HG03060 (cell line): ENCODE data around the gene RBM14.
"Not testable (repeated sequence)": the region's sequence is repeated elsewhere in the genome, so short reads cannot be mapped to it uniquely, and the experiment has no call there.

Experiments
- ATAC-seq: cut with Tn5 transposase; IDR thresholded peaks from one replicate; pipeline ENCODE4 v1.9.1; 2021; ENCODE audit warnings: low read depth, moderate number of reproducible peaks; ENCODE audit not compliant: unreplicated experiment

The RBM14 gene

DNA sequence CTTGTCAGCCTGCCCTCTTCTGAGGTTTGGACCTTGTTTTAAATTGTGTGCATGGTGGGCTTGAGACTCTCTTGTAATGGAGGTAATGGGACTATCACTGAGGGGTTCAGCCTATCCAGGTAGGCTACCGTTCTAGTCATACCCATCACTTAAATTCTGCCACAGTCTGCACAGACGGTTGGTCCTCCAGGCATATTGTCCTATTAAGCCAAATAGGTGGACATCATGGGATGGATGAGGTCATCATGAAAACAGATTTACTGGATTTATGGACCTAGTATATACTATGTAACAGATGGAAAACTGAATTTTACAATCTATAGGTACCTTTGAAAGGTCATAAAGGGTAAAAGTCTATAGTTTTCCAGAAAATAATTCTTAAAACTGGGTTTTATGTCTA, 12.9 kb downstream of the RBM14 start:
- no peak for ATAC-seq

DNA sequence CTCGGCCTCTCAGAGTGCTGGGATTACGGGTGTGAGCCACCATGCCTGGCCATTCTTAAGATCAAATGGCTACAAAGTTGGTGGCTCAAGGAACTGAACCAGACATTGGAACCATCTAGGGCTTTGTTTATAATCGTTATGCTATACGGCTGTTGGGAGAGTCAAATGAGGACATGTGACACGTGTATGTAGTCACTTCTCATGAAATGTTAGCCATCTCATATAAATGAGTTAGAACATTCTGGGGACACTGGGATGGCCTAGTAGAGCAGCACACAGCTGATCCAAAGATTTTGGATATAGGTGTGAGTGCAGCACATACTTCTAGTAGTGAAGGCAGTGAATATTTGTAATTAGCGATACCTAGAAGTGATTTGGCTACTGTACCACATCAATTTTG, 15.5 kb downstream of the RBM14 start:
- no peak for ATAC-seq

DNA sequence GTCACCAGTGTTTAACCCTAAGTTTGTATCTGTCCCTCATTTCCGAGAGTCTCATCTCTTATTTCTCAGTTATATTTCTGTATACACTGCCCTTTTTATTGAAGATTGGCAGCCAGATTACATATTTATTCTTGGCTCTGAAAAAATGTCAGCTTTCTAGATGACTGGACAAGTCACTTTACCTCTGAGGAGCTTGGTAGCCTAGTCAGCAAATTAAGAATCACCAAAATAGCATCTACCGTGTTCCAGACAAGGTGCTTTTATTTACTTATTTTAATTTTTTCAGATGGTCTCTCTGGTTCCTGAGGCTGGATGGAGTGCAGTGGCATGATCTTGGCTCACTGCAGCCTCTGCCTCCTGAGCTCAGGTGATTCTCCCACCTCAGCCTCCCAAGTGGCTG, 16.5 kb downstream of the RBM14 start:
- no peak for ATAC-seq

DNA sequence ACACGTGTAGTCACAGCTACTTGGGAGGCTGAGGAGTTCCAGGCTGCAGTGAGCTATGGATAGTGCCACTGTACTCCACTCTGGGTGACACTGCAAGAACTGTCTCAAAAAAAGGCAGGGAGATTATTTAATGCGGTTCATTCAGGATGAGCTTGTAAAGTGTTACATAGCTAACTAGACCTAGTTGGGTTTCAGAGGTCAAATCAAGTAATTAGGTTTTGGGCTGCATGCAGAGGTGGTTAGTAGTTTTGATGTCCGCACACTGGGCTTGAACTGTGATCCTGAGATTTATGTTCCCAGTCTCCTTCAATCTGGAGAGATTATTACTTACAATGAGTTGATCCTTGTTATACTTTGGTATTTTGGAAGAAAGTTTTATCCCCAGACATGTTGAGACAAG, 20.0 kb downstream of the RBM14 start:
- no peak for ATAC-seq

DNA sequence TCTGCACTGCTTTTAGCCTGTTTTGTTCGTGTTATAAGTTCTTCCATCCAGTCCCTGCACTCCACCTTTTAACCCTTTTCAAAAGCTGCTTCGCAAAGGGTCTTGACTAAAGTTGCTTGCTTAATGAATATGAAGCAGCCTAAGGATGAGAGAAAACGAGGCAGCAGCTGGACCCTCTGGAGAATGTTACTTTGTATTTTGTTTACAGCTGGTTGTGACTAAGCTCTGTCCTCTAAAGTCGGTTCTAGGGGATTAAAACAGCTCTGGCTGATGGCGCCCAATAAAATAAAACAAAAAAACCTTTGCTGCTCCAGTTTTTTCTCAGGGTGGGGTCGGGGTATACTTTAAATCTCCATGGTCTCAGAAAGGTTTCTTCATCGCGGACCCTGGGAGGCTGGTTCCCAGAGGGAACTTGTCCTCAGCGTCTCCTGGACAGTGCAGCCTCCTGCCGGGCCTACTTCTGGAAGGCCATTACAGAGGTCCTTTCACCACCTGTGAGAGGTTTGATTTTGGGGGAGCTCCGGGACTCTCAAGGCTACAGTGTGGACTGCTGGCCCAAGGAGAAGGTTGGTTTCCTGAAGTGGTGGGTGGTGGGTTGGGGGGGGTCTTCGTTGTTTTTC, 21.2 kb downstream of the RBM14 start:
- no peak for ATAC-seq

DNA sequence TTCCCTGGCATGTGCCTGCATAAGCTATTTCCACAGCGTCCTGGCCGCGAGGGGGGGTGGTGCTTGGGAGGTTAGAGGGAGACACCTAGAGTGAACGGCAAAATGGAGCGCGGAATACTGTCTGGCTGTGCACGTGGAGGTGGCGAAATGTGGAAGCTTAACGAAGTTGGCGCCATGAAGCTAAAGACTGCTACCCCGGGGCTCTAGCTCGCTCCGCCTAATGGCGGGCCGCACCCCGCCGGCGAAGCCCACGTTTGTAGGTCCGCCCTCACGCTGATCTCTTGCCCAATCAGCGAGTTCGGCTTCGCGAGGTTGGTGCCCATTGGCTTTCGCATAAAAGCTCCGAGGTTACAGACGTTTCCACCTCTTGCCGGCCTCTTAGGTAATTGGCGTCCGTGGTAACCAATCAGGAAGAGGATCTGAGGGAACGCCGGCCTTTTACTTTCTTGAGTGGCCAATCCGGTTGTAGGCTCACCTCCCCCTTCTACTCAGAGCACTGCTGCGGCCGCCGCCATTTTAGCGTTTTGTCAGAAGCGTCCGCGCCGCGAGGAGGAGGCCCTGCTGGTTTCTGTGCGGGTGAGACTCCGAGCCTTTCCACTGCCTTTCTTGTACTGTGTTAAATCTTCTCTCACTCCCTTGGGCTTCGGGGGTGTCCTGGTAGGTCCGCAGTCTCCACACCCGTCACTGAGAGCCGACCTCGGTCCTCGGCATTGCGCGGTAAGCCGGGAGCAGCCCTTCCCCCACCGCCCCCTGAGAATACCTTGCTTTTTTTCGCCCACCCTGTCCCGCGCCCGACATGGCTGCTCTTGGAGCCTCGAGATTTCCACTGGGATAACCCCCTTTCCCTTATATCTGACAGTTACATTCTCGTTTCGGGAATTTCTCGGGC, 22.0 kb downstream of the RBM14 start, which contains the start of gene RBM4:
Gene RBM4 (plus strand): TSS at position 527 of the 889 bp plus-strand sequence. CDS start 1,009 bp downstream, outside the sequence.
- ATAC-seq: peak; percentile 89

DNA sequence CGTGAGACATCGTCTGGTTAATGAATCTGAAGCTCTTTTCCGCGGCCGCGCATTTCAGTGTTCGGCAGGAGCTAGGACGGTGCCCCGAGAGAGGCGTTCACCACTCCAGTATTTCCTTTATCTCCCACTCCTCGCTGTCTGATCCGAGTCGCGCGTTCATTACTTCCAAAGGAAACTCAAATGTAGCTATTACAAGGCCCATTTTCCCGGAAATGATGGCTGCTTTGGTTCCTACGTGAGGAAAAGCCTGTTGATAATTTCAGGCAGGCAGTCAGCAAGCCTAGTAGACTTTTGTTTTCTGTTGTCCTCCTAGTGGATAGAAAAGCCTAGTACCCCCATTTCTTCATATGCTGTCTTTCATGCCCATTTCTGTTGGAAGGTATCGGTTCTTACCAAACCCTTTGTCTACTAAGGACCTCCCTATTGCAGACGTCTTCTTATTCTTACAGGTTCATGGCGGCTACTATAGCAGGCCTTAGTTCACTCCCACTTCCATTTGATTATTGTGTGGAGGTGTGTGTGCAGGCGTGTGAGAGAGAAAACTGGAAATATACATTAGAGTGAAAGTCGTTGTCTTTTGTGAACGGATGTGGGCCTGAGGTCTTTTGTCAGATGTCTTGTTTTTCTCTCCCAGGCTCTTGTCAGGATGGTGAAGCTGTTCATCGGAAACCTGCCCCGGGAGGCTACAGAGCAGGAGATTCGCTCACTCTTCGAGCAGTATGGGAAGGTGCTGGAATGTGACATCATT, 22.8 kb downstream of the RBM14 start:
- ATAC-seq: no peak

DNA sequence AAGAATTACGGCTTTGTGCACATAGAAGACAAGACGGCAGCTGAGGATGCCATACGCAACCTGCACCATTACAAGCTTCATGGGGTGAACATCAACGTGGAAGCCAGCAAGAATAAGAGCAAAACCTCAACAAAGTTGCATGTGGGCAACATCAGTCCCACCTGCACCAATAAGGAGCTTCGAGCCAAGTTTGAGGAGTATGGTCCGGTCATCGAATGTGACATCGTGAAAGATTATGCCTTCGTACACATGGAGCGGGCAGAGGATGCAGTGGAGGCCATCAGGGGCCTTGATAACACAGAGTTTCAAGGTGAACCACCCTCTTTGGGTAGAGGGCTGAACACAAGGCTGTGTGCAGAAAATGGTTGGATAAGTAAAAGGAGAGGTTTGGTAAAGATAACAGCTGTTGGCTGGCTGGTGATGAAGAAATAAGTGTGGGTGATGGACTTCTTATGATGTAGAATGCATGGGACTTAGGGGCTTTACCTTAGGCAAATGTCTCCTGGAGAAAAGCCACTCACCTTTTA, 23.4 kb downstream of the RBM14 start:
- not testable (repeated sequence) for ATAC-seq

DNA sequence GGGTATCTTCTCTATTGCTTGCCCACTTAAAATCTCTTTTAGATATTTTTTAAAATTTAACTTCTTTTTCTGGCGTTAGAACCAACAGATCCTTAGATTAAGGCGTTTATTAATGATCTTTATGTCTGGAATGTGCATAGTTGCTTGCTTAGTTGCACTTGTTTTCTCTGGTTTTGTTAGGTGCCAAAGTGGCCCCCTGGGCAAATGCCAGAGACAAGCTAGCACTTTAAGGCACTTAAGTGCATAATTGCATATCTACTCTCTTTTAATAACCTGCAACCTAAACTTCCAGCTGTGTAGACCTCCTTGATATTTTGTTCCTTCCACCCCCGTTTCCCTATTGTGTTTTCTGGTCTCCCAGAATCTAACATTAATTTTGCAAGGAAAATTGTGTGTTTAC, 25.4 kb downstream of the RBM14 start:
- no peak for ATAC-seq

DNA sequence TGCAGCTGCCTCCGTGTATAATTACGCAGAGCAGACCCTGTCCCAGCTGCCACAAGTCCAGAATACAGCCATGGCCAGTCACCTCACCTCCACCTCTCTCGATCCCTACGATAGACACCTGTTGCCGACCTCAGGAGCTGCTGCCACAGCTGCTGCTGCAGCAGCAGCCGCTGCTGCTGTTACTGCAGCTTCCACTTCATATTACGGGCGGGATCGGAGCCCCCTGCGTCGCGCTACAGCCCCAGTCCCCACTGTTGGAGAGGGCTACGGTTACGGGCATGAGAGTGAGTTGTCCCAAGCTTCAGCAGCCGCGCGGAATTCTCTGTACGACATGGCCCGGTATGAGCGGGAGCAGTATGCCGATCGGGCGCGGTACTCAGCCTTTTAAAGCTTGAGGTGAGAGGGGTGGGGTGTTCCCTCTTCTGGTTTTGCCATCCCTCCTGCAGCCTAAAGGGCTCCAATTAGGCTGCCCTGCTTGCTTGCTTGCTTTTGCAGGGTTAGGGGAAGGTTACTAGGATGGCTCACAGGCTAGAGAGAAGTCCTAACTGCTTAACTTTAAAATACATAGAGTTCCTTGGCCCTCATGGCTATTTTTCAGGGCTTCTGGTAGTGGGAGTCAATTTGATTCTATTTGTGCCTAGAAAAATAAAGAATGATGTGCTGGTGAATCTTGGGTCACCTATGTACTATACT, 27.5 kb downstream of the RBM14 start:
- ATAC-seq: no peak

DNA sequence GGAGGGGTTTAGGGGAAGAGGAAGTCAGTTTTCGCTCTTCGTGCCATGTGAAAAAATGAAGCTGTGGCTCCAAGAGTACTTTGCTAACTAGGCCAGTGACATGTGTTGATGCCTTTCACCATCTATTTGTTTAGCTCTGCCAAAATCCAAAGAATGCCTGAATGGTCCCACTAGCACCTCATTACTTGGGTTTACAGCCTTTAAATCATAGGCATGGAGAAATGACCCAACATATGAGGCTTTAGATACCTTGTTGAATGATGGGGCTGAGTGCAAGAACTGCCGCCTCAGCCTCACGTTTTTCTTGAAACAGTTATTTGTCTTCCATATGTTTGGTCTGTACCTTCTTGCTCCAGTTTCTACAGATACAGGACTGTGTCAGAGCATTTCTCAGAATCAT, 30.4 kb downstream of the RBM14 start:
- ATAC-seq: no peak

DNA sequence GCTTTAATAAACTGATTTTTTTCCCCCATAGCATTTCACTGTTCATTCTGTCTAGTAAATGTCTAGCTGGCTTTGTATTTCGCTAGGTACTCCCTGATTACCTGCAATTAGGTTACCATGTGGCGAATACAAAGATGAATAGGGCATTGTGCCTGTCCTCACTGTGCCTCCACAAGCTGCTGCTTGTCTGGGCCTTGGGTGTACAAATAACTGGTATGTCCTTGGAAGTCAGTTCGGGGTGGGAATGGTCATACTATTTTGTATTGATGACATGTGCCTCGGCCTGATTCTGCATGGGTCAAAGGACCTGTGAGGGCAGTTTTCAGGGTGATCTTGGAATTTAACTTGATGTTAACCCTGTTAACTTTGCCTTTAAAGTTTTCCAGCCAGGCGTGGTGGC, 33.5 kb downstream of the RBM14 start:
- no peak for ATAC-seq

DNA sequence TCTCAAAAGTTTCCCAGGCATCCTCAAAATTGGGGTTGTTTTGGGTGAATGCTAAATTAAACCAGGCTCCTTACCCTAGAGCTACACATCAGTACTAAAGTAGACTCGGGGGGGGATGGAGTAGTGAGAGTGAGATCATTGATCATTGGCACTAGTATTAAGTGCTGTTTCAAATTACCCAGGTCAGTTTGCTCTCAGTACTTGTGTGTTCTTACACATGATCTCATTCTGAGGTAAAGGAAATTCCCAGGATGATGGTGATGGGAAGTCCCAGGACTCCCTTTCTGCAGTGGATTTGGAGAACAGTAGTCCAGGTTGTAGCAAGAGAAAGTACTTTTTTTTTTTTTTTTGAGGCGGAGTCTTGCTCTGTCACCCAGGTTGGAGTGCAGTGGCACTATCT, 34.6 kb downstream of the RBM14 start:
- ATAC-seq: no peak

DNA sequence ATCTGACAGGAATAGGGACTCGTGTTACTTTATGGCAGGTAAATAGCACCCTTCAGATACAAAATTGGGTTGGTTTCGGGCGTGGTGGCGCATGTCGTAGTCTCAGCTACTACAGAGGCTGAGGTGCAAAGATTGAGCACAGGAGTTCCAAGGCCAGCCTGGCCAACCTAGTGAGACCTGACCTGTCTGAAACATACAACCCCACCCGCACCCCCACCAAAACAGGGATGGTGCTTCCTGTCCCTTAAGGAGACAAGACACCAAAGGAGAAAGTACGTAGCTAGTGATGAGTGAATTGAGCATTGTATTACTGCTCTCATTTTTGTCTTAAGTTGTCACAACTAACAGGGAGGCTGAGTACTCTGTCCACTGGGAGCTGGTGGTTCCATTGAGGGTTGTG, 36.2 kb downstream of the RBM14 start:
- no peak for ATAC-seq

DNA sequence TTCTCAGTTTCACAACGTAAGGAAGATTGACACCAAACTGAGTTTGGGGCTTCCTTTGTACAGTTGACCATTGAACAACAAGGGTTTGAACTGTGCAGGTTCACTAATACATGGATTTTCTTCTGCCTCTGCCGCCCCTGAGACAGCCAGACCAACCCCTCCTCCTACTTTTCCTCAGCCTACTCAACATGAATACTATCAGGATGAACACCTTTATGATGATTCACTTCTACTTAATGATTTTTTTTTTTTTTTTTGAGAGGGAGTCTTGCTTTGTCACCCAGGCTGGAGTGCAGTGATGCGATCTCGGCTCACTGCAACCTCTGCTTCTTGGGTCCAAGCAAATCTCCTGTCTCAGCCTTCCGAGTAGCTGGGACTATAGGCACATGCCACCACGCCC, 36.7 kb downstream of the RBM14 start:
- no peak for ATAC-seq

DNA sequence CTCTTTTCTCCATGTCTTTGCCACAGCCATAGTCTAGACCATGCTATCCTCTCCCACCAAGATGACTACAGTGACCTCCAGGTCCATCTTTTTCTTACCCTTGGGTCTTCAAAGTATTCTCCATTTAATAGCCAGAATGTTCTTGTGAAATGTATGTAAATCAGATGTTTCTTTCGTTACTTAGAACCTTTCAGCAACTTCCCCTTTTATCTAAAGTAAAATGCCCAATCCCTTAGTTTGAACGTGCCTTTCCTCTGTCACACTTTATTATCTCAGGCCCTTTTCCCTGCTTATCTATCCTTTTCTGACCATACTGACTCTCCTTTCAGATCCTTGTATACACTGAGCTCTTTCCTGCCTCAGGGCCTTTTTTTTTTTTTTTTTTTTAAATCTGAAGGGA, 43.3 kb downstream of the RBM14 start:
- ATAC-seq: no peak

DNA sequence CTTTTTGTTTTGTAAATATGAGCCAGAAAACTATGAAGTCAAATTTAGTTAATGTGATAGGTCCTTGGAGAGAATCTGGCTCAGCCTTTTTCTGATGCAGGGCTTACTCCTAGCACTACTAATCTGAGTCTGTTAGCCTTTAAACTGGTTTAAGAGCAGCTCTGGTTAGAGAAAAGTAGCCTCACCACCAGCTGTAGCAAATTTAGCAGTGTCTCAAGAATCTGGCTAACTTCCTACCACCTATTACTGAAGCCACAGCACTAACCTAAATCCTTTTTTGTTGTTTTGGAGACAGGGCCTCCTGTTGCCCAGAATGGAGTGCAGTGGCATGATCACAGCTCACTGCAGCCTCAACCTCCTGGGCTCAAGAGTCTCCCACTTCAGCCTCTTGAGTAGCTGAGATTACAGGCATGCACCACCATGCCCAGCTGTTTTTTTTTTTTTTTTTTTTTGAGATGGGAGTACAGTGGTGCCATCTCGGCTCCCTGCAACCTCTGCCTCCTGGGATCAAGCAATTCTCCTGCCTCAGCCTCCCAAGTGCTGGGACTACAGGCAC, 47.4 kb downstream of the RBM14 start:
- no peak for ATAC-seq

DNA sequence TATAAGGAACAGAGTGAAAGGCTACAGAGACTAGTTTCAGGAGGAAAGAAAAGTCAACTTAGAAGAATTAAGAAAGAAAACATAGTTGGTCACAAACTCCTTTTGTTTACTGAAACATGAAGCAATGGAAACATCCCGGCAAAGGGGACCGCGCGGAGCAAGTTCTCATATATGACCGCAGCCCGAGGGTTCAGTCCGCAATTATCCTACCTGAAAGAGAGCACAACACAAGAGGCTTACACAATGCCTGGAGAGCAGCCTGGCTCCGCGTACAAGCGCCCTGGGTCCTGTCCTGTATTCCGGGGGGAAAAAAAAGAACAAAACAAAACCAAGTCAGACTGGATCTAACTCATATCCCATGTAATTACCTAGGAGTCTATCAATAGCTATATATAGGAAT, 48.9 kb downstream of the RBM14 start:
- ATAC-seq: no peak

DNA sequence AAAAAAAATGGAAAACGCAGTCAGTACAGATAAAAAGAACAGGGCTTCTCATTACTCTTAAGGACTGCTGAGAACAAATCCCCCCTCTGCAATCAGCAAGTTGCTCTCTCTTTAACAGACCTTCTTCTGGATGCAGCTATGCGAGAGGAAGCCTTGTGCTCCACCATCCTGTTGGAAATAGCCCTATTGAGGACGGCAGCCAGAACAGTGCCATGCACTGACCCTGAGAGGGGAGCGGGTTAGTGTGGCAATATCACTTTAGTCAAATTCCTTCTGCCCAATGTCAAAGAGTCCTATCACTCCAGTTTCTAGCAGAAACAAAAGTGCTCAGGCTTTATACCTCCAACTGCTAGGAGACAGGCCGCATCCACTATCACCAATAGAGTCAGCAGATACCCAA, 54.4 kb downstream of the RBM14 start:
- no peak for ATAC-seq

DNA sequence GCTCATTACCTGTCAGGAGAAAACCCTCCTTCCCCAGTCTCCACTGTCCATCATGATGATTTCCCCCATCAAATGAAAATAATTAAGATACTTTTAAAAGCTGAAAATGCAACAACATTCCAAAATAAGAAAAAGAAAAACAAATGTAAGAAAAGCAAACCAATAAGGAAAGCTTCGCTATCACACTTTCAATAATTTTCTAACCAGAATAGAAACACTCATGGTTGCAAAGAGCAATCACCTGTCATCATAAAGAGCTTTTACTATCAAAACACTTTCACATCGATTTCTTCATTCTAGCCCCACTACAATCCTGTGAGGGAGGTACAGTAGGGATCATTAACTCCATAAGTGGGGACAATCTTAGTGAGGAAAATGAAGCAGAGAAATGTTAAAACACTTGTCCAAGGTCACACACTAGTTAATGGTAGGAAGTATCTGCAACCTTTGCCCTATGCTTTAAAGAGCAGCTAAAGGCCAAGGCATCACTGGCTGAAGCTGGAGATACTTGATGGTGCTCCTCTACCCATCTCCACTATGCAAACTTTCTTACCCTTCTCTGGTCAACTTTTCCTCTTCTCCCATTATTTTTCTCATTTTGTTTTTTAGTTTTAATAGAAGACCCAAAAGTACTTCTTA, 58.7 kb downstream of the RBM14 start:
- no peak for ATAC-seq
